Epithelial cell of prostate (primary cell): ENCODE data around the gene USP40.

Experiments used
- DNase-seq: peaks from one replicate; pipeline ENCODE4 v3.0.0-alpha.2; 2011; ENCODE audit warnings: low read depth, low spot score
- H3K27ac ChIP-seq: fragments of 450-650 bp; 2 replicates; pipeline ENCODE4 v1.5.1; 2017; ENCODE audit warnings: mild to moderate bottlenecking

Gene USP40

DNA sequence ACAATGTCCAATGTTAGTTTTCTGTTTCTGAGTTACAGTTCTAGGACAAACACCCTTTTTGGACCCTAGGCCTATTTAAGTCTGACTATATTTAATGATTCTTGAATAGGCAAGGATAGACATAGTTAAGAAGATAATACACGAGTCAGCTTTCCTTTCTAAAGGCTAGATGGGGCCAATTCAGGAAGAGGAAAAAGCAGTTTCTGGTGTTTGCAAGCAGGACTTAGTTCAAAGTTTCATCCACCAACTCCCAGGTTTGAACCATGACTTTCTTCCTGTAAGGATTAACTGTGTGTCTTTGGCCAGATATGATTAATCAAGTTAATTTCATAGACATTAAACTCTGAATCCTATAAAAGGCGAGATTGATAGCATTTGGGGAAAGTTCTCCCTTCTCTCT is 66.7 kb downstream of the USP40 start:
- H3K27ac ChIP-seq = no peak overlapping the region
- DNase-seq = no peak

DNA sequence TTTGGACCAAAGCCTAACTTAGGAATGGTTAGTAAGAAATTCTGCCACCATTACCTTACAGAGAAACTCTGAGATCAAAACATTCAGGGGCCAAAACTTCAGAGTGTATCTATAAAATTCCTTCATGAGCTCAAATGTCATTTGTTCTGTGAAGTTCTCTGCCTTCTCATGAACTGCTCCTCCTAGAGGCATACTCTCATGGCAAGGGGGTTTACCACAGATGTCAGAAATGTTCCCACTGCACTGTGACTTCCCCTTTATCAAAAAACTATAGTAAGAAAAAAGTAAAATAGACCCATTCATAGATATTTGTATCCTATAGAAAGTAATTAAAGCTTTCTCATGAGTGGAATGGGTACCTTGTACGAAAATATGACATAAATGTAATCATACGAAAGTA is 68.5 kb downstream of the USP40 start:
- no peak overlapping the region for H3K27ac ChIP-seq
- no peak for DNase-seq

DNA sequence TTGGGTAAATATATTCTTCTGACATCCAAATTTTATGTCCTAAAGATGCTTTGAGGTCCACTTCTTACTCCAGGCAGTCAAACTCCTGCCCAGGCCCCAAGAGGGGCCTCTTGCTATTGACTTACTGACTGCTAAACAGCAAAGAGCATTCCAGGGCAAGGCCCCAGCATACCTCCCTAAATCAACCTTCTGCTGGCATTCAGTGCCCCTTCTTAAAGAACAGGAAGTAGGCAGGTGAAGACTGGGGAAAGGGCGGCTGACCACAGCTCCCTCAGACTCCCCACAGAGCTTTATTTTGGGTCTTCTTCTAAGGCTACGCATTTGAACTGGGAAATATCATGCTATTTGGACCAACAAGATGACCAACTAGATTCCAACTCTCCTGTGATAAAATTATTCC is 68.9 kb downstream of the USP40 start:
- DNase-seq = no peak
- H3K27ac ChIP-seq = no peak overlapping the region

DNA sequence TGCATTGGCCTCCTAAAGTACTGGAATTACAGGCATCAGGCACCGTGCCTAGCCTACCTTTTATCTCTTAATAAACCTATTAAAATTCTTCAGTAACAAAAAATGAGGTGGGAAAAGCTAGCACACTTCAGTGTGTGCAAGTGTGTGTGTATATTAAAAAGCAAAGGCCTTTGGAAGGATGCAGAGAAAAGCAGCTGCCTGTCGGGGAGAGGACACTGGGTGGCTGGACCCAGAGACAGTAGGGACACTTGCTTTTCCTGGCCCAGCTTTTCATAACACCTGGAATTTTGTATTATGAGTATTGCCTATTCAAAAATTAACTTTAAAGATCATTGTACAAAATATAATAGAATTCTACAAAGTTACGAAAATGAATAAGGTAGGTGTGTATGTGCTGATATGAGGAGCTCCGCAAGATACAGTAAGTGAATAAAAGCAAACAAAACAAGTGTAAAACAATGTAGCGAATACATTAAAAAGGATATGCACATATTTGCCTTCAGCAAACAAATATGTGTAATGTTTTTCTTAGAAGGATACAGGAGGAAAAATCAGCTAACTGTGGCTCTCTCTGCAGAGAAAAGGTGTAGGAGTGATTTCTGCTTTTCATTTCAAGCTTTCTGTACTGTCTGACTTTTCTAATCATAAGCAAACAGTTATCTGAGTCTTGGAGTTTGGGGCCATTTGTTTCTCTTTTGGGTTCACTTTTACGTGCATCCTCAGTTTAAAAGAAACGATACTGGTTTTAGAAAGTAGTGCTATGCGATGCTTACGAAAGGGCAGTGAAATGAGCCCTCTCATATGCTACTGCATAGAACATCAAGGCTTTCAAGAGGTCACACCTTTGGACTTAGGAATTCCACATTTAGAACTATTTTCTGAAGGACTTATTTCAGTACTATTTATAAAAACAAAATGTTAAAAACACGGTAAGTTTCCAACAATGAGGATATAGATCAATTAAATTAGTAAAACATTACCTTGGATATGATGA is 70.8 kb downstream of the USP40 start:
- DNase-seq = no peak

DNA sequence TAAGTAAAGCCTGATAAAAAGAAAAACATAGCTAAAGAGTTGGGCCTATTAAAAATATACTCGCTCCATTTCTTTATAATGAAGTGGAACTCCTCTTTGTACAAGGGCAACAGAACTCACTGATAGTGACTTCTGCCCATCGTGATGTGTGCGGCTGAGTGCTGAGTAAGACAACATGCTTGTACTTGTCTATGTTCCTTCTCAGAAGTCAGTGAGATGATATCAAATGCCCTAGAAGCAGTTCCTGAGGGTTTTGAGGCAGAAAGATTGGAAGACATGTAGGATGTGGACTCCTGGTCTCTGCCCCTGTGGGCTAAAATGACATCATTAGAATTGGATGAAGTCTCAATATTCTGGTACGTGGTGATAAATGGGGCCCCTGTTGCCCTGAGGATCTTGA is 73.8 kb downstream of the USP40 start:
- peak overlapping the region; percentile 92 for H3K27ac ChIP-seq
- peak; percentile 89 for DNase-seq

More for the DNA sequence above, 70.8 kb downstream of the USP40 start:
- H3K27ac ChIP-seq = no peak overlapping the region

DNA sequence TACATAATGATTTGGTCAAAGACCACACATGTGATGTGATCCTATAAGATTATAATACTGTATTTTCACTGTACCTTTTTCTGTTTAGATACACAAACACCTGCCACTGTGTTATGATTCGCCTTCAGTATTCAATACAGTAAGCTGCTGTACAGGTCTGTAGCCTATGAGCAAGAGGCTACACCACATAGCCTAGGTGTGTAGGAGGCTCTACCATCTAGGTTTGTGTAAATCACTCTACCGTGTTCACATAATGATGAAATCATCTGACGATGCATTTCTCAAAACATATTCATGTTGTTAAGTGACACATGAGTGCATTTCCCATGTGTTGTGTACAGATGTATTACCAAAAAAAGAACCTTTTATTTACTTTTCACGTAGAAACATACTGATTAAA is 74.5 kb downstream of the USP40 start:
- H3K27ac ChIP-seq = peak overlapping the region; percentile 92

DNA sequence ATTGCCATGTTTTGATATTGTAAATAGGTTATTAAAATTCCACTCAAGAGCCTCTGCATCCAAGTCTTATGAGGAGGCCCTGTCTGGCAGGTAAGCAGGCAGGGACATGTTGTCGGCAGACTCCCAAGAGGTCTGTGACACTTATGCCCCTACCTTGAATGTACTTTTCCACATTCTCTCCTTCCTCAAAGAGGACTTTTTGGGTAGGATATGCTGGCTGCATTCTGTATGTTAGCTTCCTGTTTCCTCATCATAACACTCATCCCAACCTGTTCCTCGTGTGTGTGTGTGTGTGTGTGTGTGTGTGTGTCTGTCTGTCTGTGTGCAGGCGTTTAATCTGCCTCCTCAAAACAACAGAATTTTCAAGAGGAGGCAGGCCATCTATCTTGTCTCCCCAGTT is 75.3 kb downstream of the USP40 start:
- DNase-seq = no peak
- H3K27ac ChIP-seq = peak overlapping the region; percentile 92

More for the DNA sequence above, 74.5 kb downstream of the USP40 start:
- peak; percentile 92 for DNase-seq

DNA sequence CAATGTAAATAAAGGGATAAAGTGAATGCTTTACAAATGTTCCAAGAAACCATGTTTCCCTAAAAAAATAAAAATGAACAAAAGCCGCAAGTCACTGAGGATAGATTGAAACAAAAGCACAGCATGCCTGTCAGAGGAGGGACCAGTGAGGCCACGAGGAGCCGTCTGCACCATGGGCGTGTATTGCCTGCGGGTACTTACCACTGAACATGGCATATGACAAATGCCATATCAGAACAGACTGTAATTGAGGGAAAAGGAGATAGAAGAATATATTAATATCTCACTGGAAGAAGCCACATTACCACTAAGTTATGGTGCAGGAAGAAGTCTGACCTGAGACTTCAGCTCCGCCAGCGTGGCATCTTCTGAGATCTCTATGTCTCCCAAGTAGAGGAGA is 75.8 kb downstream of the USP40 start:
- no peak for DNase-seq
- H3K27ac ChIP-seq = peak overlapping the region; percentile 92

DNA sequence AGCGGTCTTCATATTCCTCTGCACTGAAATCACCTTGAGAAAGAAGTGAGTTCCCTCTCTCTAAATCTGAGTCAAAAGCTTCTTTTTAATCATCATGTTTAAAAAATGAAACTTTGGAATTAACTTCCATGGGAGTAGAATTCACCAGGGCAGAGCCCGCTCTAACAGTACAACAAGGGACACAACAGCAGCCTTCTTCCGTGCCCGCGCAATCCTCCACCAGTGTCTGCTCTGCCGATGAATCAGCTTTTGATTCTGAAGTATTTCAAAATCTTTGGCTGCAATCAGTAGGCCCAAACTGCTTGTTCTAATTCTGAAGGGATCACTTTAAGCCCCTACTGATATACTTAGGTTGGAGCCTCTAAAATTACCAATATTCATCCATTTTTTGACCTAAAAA is 76.9 kb downstream of the USP40 start:
- H3K27ac ChIP-seq = peak overlapping the region; percentile 92
- no peak for DNase-seq

DNA sequence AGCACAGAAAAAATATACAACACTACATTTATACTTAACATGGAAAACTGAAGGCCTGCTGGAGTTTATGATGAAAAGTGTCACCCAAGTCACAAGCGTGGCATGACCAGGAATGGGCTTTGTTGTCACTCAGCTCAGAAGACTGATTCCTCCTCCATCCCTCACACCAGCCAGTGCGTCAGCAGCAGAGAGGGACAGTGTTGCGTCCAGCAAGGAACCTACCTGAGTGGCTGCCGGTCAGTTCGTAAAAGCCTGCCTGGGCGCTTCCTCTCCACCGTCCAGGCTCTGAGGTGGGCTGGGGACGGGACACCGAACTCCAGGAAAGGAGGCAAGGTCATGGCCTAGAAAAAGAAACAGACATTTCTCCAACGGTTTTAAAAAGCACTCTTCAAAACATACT is 77.4 kb downstream of the USP40 start:
- H3K27ac ChIP-seq = peak overlapping the region; percentile 92

DNA sequence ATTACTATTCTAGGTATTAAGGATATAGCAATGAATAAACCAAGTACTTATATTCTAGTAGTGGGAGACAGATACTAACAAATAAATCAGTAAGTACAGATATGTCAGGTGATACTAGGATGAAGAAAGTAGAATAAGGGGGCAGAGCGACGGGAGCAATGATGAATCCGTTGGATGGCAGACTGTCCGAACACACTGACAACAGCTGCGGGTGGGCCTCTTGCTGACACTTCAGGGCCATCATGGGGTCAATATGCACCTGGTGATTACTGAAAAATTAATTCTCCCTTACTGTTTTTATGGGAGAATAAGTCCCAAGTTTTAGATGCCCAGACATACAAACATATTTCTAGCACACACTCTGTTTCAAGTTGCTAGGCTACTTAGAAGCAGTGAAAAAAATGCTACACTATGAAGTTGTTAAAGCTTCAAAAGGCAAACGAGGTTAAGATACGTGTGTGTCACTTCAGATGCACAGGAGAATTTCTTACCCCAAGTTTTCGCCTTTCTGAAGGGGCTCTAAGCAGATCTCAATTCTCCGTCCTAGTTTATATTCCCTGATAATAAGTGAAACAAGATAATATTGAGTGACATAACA is 78.7 kb downstream of the USP40 start:
- peak overlapping the region; percentile 92 for H3K27ac ChIP-seq
- no peak for DNase-seq

More for the DNA sequence above, 77.4 kb downstream of the USP40 start:
- no peak for DNase-seq

DNA sequence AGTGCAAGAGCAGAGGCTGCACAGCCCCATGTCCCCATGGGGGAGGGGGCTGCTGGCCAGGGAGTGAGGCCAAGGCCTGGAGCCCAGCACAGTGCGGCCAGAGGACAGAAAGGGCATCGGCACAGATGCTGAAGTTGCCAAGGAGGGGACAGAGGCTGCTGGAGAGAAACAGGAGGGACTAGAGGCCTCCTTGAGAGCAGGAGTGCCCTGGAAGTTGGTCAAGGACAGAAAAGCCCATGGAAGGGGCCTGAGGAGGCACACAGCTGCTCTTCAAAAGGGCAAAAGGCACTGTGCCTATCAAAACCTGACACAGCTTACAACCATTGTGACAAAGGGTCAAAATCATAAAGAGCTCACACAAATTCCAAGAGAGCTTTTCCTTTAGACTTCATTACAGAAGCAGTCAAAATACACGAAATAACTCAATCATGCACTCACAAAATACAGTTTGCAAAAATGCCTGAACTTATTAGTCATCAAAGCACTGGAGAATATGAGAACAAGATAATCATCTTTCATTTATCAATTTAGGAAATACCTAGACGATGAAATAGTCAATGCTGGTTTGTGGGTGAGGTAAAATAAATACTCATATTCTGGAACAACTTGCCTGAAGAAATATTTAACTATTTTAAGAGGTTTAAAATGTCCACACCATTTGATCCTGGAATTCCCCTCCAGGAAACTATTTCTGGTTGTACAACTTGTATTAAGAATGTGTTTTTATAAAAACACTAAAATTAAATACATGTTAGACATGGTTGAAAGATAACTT is 79.6 kb downstream of the USP40 start:
- peak; percentile 41 for DNase-seq
- H3K27ac ChIP-seq = peak overlapping the region; percentile 92

DNA sequence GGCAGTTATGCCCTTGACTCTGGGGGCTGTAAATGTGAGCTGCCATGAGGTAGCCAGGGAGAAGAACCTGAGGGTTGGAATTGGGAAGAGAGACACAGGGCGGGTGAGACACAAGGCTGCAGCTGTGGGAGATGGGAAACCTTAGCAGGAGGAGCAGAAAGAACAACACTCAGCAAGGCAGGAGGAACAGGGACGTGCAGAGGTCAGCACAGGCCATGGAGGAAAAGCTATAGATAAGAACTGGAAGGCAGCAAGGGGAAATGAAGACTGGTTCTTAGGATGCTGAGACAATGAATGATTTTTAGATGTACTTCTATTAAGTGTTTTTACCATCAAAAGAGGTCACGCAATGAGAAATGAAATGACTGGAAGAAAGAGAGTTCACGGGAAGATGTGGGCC is 80.2 kb downstream of the USP40 start:
- DNase-seq = no peak
- H3K27ac ChIP-seq = peak overlapping the region; percentile 92

DNA sequence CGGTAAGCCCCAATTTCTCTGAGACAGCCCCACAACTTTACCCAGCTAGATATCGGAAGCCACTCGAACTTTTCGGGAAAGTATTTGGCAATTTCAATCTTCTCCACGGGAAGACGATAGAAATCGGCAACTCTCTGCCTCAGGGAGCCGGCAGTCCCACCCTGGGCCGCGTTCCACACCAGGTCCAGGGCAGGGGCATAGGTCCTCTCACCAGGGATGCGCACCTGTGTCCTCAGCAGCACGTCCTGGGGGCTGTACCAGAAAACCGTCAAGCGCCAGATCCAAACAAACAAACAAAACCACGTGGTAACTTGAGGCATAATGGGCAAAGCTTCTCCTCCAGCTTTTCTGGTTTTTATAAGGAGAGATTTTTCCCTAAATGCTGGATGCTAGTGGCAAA is 80.9 kb downstream of the USP40 start:
- peak overlapping the region; percentile 92 for H3K27ac ChIP-seq
- no peak for DNase-seq

DNA sequence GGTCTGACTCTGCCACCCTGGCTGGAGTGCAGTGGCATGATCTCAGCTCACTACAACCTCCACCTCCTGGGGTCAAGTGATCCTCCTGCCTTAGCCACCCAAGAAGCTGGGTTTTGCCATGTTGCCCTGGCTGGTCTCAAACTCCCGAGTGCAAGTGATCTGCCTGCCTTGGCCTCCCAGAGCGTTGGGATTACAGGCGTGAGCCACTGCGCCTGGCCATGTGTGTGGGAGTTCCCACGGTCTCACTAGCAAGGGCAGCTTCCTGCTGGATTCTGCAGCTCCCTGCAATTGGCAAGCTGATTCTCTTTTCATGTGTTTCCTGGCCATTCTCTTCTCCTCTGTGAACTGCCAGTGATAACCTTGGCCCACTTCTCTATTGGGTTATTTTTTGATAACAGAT is 84.0 kb downstream of the USP40 start:
- no peak for DNase-seq
- peak overlapping the region; percentile 86 for H3K27ac ChIP-seq

DNA sequence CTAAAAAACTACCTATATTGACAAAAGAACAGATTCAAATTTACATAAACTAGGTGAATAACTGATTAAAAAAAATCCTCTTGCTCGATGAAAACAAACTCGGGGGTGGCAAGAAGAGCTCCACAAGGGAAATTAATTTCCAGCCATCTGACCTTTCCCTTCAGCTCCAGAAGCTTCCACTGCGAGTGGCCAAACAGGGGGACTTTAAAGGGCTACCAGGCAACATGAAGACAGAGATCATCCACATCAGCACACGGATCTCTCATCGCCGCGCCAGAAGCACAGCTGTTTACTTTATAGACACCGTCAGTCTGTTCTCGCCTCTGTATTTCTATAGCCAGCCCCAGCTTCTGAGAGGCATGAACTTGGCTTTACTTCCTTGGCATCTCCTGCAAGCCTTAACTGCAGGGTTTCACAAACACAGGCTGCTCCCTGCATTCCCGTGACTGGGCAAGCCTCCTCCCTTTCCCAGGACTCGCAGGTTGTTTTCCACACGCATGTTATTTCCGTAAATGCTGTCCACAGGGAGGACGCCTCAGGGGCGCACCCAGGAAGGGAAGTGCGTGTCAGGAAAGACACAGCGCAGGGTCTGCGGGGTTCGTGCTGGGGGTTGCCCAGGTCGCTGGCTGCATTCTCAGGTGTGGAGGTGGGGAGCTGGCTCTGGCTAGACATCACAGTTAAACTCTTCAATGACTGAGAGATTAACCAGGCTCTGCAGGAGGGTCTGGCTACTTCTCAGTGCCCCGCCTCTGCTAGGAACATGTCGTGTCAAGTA is 85.0 kb downstream of the USP40 start:
- peak overlapping the region; percentile 86 for H3K27ac ChIP-seq
- DNase-seq = peak; percentile 66

DNA sequence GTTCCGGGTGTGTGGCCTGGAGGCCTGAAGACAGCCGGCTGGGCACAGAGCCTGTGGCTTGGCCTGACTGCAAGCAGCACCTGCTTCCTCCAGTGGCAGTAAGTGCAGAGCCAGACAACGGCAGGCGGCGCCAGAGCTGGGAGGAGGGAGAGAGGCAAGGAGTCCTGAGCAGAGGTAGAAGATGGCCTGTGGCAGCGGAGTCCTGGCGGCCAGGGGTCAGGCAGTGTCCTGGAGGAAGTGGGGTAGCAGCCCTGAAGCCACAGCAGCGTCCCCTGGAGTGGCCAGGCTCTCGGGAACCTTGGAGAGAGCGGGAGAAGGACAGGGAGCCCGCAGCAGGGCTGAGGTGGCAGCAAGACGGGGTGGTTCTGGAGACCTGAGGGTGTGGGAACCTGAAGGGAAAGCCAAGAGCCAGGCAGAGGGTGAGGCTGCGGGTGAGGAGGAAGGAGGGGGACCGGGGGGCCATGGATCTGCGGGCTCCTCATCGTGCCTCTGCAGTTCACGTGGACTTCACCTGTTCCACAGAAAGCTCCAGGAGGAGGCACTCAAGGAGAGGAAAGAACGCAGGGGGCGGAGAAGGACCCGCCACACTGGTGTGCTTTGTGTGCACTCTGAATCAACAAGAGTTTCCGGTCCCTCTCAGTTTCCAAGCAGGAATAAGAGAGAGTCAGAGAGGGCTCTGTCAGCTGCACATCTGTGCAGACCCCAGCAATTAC is 85.9 kb downstream of the USP40 start:
- no peak for DNase-seq
- peak overlapping the region; percentile 86 for H3K27ac ChIP-seq

DNA sequence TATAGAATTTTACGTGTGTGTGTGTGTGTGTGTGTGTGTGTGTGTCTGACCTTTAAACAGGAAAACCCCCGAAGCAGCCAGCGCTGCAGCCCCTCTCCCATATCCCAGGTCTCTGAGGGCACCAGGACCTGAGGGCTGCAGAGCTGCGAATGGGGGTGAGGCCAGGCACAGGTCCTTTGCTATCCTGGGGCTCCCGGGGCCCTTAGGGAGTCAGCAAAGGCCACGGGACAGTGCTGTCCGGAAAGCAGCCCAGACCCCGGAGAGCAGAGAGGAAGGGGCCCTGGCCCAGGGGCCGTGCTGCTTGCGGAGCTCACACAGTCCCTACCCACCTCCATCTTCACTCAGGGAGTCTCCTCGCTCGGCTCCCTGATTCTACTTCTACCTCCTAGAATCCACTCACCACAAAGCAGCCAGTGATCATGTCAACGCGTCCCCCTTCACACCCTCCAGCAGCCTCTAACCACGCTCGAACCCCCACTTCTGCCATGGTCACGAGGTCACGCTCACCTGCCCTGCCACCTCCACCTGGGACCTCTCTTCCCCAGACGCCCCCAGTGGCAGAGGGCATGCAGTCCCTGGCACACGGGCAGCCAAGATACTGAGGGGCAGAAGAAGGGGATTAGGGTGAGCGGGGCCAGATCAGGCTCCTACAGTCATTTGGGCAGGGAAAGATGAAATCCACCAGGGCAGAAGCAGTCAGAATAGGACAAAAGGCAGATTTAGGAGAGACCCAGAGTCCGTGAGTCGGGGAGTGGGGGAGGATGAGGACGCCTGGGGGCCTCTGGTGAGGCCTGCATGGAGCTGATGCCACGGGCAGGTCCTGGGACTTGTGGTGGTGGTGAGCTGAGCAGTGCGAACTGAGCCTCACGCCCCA is 86.7 kb downstream of the USP40 start:
- H3K27ac ChIP-seq = peak overlapping the region; percentile 86
- DNase-seq = no peak
